HepG2 (cell line): ENCODE results near the gene HID1. TPM values are rescaled to one million over a fixed set of nuclear protein-coding genes. Genes with fewer than 3 reads are reported as not detected.

ENCODE experiments used
- ATAC-seq: fragments of 200-7000 bp; cut with Tn5 transposase; 3 replicates; pipeline ENCODE4 v1.9.1; 2020; ENCODE audit warnings: mild to moderate bottlenecking, moderate library complexity
- BruUV-seq: library from RNA; stranded (reverse); fragments of 400-500 nt; replicated peaks from 2 replicates; lab custom pipeline; 2021; lab: Mats Ljungman, UMichigan
- CTCF ChIA-PET: fragments of 300-600 bp; formaldehyde crosslinking; extraction: SDS; loops from one replicate; lab custom pipeline; 2021; ENCODE audit warnings: low total read pairs, inconsistent platforms, low intra/inter-chr PET ratio; lab: Yijun Ruan, JAX
- POLR2A ChIA-PET: fragments of 350-600 bp; sonication (Branson Sonifier 250); formaldehyde crosslinking; loops from one replicate; lab custom pipeline; 2020; ENCODE audit warnings: antibody characterized with exemption, inconsistent platforms; lab: Yijun Ruan, JAX
- DNase-seq: peaks from one replicate; pipeline ENCODE4 v3.0.0-alpha.2; 2015; ENCODE audit warnings: low spot score
- FAIRE-seq: peaks from 3 replicates; lab custom pipeline; 2011; peaks lifted over from hg19 to GRCh38; lab: Jason Lieb, UNC
- H2AFZ ChIP-seq: one replicate; pipeline ENCODE4 v1.6.1; 2011; ENCODE audit warnings: low read length, inconsistent platforms
- H3K27ac ChIP-seq: fragments of 300-600 bp; 3 replicates; pipeline ENCODE4 v1.8.0; 2011; ENCODE audit warnings: mixed run types, mild to moderate bottlenecking, mixed read lengths, low read length, inconsistent platforms; ENCODE audit not compliant: insufficient read depth; ENCODE audit errors: extremely low read length
- H3K27me3 ChIP-seq, 2 experiments: fragments of 200-600 bp in 1 of 2; 2 replicates in 1 of 2; 3 replicates in 1 of 2; pipeline versions ENCODE4 v1.6.0 to v1.8.0; 2011; ENCODE audit warnings: low read length in 2 of 2, mild to moderate bottlenecking in 2 of 2, moderate library complexity in 2 of 2, inconsistent platforms in 1 of 2; ENCODE audit not compliant: insufficient read depth in 2 of 2, control insufficient read depth in 1 of 2
- H3K36me3 ChIP-seq, 2 experiments: fragments of 200-600 bp in 1 of 2; replicated peaks in 1 of 2; 2 replicates in 1 of 2; 3 replicates in 1 of 2; pipeline versions ENCODE4 v1.5.1 to v1.8.0; 2011; ENCODE audit warnings: low read length in 2 of 2, inconsistent platforms in 1 of 2; ENCODE audit not compliant: insufficient read depth in 2 of 2, control insufficient read depth in 1 of 2
- H3K4me1 ChIP-seq: 2 replicates; pipeline ENCODE4 v1.5.1; 2012; ENCODE audit warnings: low read length, inconsistent platforms; ENCODE audit not compliant: insufficient read depth
- H3K4me2 ChIP-seq: 2 replicates; pipeline ENCODE4 v1.6.0; 2011; ENCODE audit warnings: low read depth, low read length, inconsistent platforms
- H3K4me3 ChIP-seq, 3 experiments: fragments of 200-600 bp in 1 of 3; sonication (generic), shearing (Covaris generic) in 1 of 3; replicated peaks in 1 of 3; 2 replicates each; pipeline ENCODE4 v1.5.1; 2011 to 2016; ENCODE audit warnings: low read length in 3 of 3, inconsistent platforms in 2 of 3, low read depth in 2 of 3, mild to moderate bottlenecking in 2 of 3, control low read depth in 1 of 3, mixed read lengths in 1 of 3; ENCODE audit not compliant: insufficient read depth in 1 of 3
- H3K79me2 ChIP-seq: one replicate; pipeline ENCODE4 v1.6.1; 2011; ENCODE audit warnings: low read length, inconsistent platforms; ENCODE audit not compliant: insufficient read depth
- H3K9ac ChIP-seq: 2 replicates; pipeline ENCODE4 v1.6.0; 2011; ENCODE audit warnings: mild to moderate bottlenecking, low read depth, low read length, inconsistent platforms; ENCODE audit not compliant: insufficient read depth
- H3K9me3 ChIP-seq: 2 replicates; pipeline ENCODE4 v1.5.1; 2012; ENCODE audit warnings: mild to moderate bottlenecking, low read length
- H4K20me1 ChIP-seq: 2 replicates; pipeline ENCODE4 v1.6.0; 2011; ENCODE audit warnings: inconsistent platforms, mild to moderate bottlenecking, low read length, moderate library complexity; ENCODE audit not compliant: insufficient read depth
- FOSL1 ChIP-seq: sonication (generic); formaldehyde crosslinking; IDR thresholded peaks from 2 replicates; pipeline ENCODE4 v1.9.0; 2021; ENCODE audit warnings: missing genetic modification reagents, borderline replicate concordance
- HMGXB4 ChIP-seq, 2 experiments: sonication (generic) in 1 of 2; formaldehyde crosslinking in 1 of 2; IDR thresholded peaks; 2 replicates each; pipeline versions ENCODE4 v1.4.0 to v1.6.1; 2018 to 2020; ENCODE audit warnings: missing genetic modification reagents in 2 of 2, borderline replicate concordance in 1 of 2, low read depth in 1 of 2, mild to moderate bottlenecking in 1 of 2, missing biosample characterization in 1 of 2
- HOXD1 ChIP-seq: sonication (generic); formaldehyde crosslinking; IDR thresholded peaks from 2 replicates; pipeline ENCODE4 v1.5.0; 2020; ENCODE audit warnings: missing genetic modification reagents
- IKZF4 ChIP-seq: sonication (generic); formaldehyde crosslinking; IDR thresholded peaks from 2 replicates; pipeline ENCODE4 v1.5.1; 2020; ENCODE audit warnings: borderline replicate concordance, mild to moderate bottlenecking, low read depth, missing genetic modification reagents; ENCODE audit errors: not compliant biosample characterization
- MTF1 ChIP-seq: sonication (generic); formaldehyde crosslinking; IDR thresholded peaks from 2 replicates; pipeline ENCODE4 v1.5.0; 2020; ENCODE audit warnings: missing genetic modification reagents
- RFX5 ChIP-seq: IDR thresholded peaks from 2 replicates; pipeline ENCODE4 v1.6.1; 2011; ENCODE audit warnings: low read depth, low read length, improper control_type of control experiment
- TAF15 ChIP-seq: fragments of 200-400 bp; formaldehyde crosslinking; IDR thresholded peaks from one replicate; pipeline ENCODE4 v1.6.1; 2018; ENCODE audit warnings: mild to moderate bottlenecking, low read depth, low read length; ENCODE audit not compliant: poor library complexity, severe bottlenecking
- ZMAT5 ChIP-seq: sonication (generic); formaldehyde crosslinking; IDR thresholded peaks from 2 replicates; pipeline ENCODE4 v1.5.0; 2020; ENCODE audit warnings: mild to moderate bottlenecking, low read depth, missing genetic modification reagents, borderline replicate concordance
- ZNF44 ChIP-seq: sonication (generic); formaldehyde crosslinking; IDR thresholded peaks from 2 replicates; pipeline ENCODE4 v1.5.1; 2020; ENCODE audit warnings: mild to moderate bottlenecking, missing genetic modification reagents
- WGBS: methylation state at CpG from one replicate; pipeline ENCODE4 v1.1.6; 2017; ENCODE audit warnings: low lambda C conversion rate; 5-methylcytosine and 5-hydroxymethylcytosine counted together
- in situ Hi-C: cut with HindIII; loops from 2 replicates; pipeline ENCODE4 v1.10.0; 2017; ENCODE audit warnings: low pct_unique_long_range_greater_than_20kb; ENCODE audit not compliant: extremely low pct_ligation_motif_present
- intact Hi-C: fragments of 100-400 bp; cut with micrococcal nuclease; formaldehyde crosslinking; loops from one replicate; pipeline ENCODE4 v1.10.0; 2022; ENCODE audit not compliant: unreplicated experiment
- polyA plus RNA-seq, 8 experiments: library from polyadenylated mRNA; depleted of rRNA in 3 of 8; stranded (reverse) in 7 of 8; unstranded in 1 of 8; fragments of >200 nt; fragmentation: Illumina TruSeq in 4 of 8; extraction: Trizol in 4 of 8; gene quantifications; 2 replicates each; pipeline versions ENCODE4 v1.2.1 to v1.2.3, GENCODE V29; 2011 to 2016; ENCODE audit warnings: low read depth in 4 of 8, missing spikeins in 1 of 8, mixed read lengths in 1 of 8; ENCODE audit not compliant: insufficient read depth in 1 of 8
- total RNA-seq, 5 experiments: library from RNA; depleted of rRNA; stranded (reverse); fragments of >200 nt; fragmentation: Illumina TruSeq; extraction: Trizol; gene quantifications; 2 replicates each; pipeline ENCODE4 v1.2.3, GENCODE V29; 2016; ENCODE audit warnings: low read depth in 1 of 5
- TF ChIP-seq, protein P1 (sequence below): sonication (generic); formaldehyde crosslinking; IDR thresholded peaks from 2 replicates; pipeline ENCODE4 v1.5.1; 2020; ENCODE audit warnings: missing genetic modification reagents, mild to moderate bottlenecking, borderline replicate concordance
- TF ChIP-seq, protein P2 (sequence below): sonication (generic); formaldehyde crosslinking; IDR thresholded peaks from 2 replicates; pipeline ENCODE4 v1.4.0; 2020; ENCODE audit warnings: missing genetic modification reagents

The HID1 gene
- total and polyA plus RNA-seq, 2 of the 13 experiments (the other 11 are each of a cell fraction or from before 2014, with no cell fraction given), result 2.1 to 10.6 TPM

- Histone ChIP-seq H3K4me3 (no peak overlapping the region), H3K4me2 (no peak overlapping the region), H3K9me3 (no peaks in the 10 kb centered on the region), H3K27ac (no peak overlapping the region), H2AFZ (no peak overlapping the region), H3K79me2 (peaks cover 8% of the 10 kb centered on the region), H3K4me1 (peaks cover 19% of the 10 kb centered on the region), H3K9ac (no peak overlapping the region), H3K27me3 (no peaks in the 10 kb centered on the region; a peak in 2 of 5 replicates), H4K20me1 (no peaks in the 10 kb centered on the region), H3K36me3 (no peaks in the 10 kb centered on the region)
- DNase-seq (no peak), FAIRE-seq (no peak), ATAC-seq (no peak)
- no TSS peak for BruUV-seq
- CTCF ChIA-PET, result no interaction called here
- intact Hi-C loops (no loop called here), in situ Hi-C loops (loop anchor here (5.0 kb wide), 2 partner anchors 46 to 91 kb away; no protein-coding TSS in a partner anchor)
- WGBS, result 21% methylated on average over 6 of the region's 6 CpGs
- TF ChIP-seq IKZF4 (CRISPR knock-in tag) (no peak), RFX5 (0 out of 2 replicates have a peak, but pooled peaks have one; percentile 40), HOXD1 (CRISPR knock-in tag) (no peak)
- POLR2A ChIA-PET, result interaction anchor here (0.7 to 0.9 kb wide), 2 partner anchors 27 to 261 kb away, joined by 3 read pairs; no protein-coding TSS in a partner anchor
These were observed 35.8 kb upstream of the HID1 start for GRCh38 chr17:75008373-75008772.

DNA sequence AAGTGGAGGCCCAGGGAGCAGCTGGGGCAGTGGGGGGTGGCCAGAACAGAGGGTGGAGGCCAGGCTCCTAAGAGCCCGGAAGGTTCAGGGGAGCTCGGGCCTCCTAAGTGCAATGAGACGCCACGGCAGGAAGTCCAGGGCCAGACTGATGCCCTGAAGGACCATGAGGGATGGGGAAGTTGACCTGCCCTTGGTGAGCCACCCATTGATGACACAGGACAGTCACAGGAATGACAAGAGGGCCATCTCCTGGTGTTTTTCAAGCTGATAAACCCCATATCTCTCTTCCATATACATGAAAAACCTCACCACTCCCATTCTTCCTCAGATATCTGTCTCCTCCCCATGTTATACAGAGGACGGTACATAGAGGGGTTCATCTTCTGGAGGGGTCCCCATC lies 34.1 kb upstream of the HID1 start:
- intact Hi-C loops (loop anchor here (1.0 kb wide), 1 partner anchor 45 kb away; no protein-coding TSS in a partner anchor), in situ Hi-C loops (loop anchor here (5.0 kb wide), 2 partner anchors 44 to 89 kb away; no protein-coding TSS in a partner anchor)
- Histone ChIP-seq H3K4me3 (no peak overlapping the region), H3K9ac (no peak overlapping the region), H3K4me1 (peaks cover 12% of the 10 kb centered on the region), H3K27me3 (no peaks in the 10 kb centered on the region; a peak in 1 of 5 replicates), H3K27ac (no peak overlapping the region), H2AFZ (no peak overlapping the region), H3K36me3 (peaks cover 0 to 2% of the 10 kb centered on the region in 2 experiments; a peak in 2 of 5 replicates), H3K9me3 (no peaks in the 10 kb centered on the region), H3K4me2 (no peak overlapping the region), H4K20me1 (no peaks in the 10 kb centered on the region), H3K79me2 (no peaks in the 10 kb centered on the region)
- DNase-seq (peak; percentile 69), ATAC-seq (peak; percentile 70), FAIRE-seq (peak; percentile 93)
- POLR2A ChIA-PET, result interaction anchor here (0.6 to 1.3 kb wide), 2 partner anchors 15 to 45 kb away, joined by 3 read pairs; no protein-coding TSS in a partner anchor
- BruUV-seq, result no TSS peak
- CTCF ChIA-PET, result interaction anchor here (2.4 kb wide), 1 partner anchor 45 kb away, joined by 44 read pairs; no protein-coding TSS in a partner anchor
- 29% methylated on average over 5 of the region's 5 CpGs for WGBS
- TF ChIP-seq, protein P1, sequence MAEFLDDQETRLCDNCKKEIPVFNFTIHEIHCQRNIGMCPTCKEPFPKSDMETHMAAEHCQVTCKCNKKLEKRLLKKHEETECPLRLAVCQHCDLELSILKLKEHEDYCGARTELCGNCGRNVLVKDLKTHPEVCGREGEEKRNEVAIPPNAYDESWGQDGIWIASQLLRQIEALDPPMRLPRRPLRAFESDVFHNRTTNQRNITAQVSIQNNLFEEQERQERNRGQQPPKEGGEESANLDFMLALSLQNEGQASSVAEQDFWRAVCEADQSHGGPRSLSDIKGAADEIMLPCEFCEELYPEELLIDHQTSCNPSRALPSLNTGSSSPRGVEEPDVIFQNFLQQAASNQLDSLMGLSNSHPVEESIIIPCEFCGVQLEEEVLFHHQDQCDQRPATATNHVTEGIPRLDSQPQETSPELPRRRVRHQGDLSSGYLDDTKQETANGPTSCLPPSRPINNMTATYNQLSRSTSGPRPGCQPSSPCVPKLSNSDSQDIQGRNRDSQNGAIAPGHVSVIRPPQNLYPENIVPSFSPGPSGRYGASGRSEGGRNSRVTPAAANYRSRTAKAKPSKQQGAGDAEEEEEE (CRISPR knock-in tag), result no peak
- TF ChIP-seq FOSL1 (CRISPR knock-in tag) (no peak), HMGXB4 (CRISPR knock-in tag; IDR thresholded peaks at IDR 0.05; ENCODE audit: borderline replicate concordance in 1 of 2, low read depth in 1 of 2) (peak in 1 of 2 experiments; percentile 26; a peak in 1 of 4 replicates), ZNF44 (CRISPR knock-in tag) (no peak), MTF1 (CRISPR knock-in tag) (no peak), ZMAT5 (no peak), TAF15 (no peak)
- TF ChIP-seq, protein P2, sequence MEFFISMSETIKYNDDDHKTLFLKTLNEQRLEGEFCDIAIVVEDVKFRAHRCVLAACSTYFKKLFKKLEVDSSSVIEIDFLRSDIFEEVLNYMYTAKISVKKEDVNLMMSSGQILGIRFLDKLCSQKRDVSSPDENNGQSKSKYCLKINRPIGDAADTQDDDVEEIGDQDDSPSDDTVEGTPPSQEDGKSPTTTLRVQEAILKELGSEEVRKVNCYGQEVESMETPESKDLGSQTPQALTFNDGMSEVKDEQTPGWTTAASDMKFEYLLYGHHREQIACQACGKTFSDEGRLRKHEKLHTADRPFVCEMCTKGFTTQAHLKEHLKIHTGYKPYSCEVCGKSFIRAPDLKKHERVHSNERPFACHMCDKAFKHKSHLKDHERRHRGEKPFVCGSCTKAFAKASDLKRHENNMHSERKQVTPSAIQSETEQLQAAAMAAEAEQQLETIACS, result no peak
